ENCODE data around the gene ARHGEF11. TPM values are rescaled to one million over a fixed set of nuclear protein-coding genes. Genes with fewer than 3 reads are reported as not detected.

ARHGEF11 gene
- total RNA-seq, 6 donors from 2014 or later: 39.2 to 170 (median 50.9) TPM

GRCh38 chr1:156987715-156988114 is 57.8 kb downstream of the ARHGEF11 start:
- Histone ChIP-seq H3K27me3 (no peaks in the 10 kb centered on the region), H3K27ac (no peak overlapping the region), H3K4me3 (no peak overlapping the region), H3K4me1 (no peaks in the 10 kb centered on the region), H3K9me3 (no peaks in the 10 kb centered on the region), H3K36me3 (peaks cover 4 to 33% (median 11%) of the 10 kb centered on the region in 4 donors)
- 77 to 83% methylated on average over 6 of the region's 6 CpGs for WGBS, 2 donors
- DNase-seq (no peak), ATAC-seq (ENCODE audit: low FRiP score in 2 of 2) (no peak)
- TF ChIP-seq EP300 (IDR thresholded peaks at IDR 0.05) (no peak), POLR2A (IDR thresholded peaks at IDR 0.05) (no peak), POLR2AphosphoS5 (IDR thresholded peaks at IDR 0.05) (no peak)
- TF ChIP-seq, protein P1, sequence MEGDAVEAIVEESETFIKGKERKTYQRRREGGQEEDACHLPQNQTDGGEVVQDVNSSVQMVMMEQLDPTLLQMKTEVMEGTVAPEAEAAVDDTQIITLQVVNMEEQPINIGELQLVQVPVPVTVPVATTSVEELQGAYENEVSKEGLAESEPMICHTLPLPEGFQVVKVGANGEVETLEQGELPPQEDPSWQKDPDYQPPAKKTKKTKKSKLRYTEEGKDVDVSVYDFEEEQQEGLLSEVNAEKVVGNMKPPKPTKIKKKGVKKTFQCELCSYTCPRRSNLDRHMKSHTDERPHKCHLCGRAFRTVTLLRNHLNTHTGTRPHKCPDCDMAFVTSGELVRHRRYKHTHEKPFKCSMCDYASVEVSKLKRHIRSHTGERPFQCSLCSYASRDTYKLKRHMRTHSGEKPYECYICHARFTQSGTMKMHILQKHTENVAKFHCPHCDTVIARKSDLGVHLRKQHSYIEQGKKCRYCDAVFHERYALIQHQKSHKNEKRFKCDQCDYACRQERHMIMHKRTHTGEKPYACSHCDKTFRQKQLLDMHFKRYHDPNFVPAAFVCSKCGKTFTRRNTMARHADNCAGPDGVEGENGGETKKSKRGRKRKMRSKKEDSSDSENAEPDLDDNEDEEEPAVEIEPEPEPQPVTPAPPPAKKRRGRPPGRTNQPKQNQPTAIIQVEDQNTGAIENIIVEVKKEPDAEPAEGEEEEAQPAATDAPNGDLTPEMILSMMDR (IDR thresholded peaks at IDR 0.05): no peak

DNA sequence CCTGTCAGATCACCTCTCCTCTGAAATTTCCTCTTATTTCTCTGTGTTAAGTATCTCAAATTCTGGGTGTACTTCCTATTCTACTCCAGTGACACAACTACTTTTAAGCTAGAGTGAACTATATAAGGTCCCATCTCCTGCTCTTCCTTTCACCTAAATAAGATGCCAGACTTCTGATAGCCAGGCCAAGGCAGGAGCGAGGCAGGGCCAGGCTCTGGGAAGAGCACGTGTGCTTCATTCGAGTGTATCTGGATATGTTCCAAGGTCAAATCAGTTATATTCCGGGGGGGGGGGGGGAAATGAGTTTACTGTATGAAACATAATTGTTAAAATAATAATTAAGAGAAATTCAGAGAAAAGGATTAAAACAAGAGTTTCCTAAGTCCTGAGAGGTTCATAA is 65.0 kb downstream of the ARHGEF11 start:
- Histone ChIP-seq H3K27me3 (no peaks in the 10 kb centered on the region), H3K27ac (no peak overlapping the region), H3K4me3 (no peak overlapping the region), H3K36me3 (peaks cover 25 to 78% (median 36%) of the 10 kb centered on the region in 4 donors), H3K9me3 (no peaks in the 10 kb centered on the region), H3K4me1 (no peaks in the 10 kb centered on the region)
- no peak for DNase-seq
- WGBS, 2 donors: 42 to 45% methylated on average over 4 of the region's 4 CpGs
- ATAC-seq (ENCODE audit: low FRiP score in 2 of 2): no peak
- TF ChIP-seq POLR2A (IDR thresholded peaks at IDR 0.05): no peak
- no peak for TF ChIP-seq EP300 (IDR thresholded peaks at IDR 0.05)
- TF ChIP-seq POLR2AphosphoS5 (IDR thresholded peaks at IDR 0.05): no peak
- TF ChIP-seq, protein P1 (IDR thresholded peaks at IDR 0.05): no peak

- WGBS, 2 donors: 61 to 70% methylated on average over 2 of the region's 2 CpGs
- Histone ChIP-seq H3K9me3 (no peaks in the 10 kb centered on the region), H3K27ac (no peak overlapping the region), H3K36me3 (peaks cover 20 to 66% (median 28%) of the 10 kb centered on the region in 4 donors), H3K4me3 (no peak overlapping the region), H3K4me1 (no peaks in the 10 kb centered on the region), H3K27me3 (no peaks in the 10 kb centered on the region)
- DNase-seq: no peak
- no peak for ATAC-seq (ENCODE audit: low FRiP score in 2 of 2)
- no peak for TF ChIP-seq POLR2A (IDR thresholded peaks at IDR 0.05)
- TF ChIP-seq POLR2AphosphoS5 (IDR thresholded peaks at IDR 0.05): no peak
- TF ChIP-seq, protein P1 (IDR thresholded peaks at IDR 0.05): no peak
- TF ChIP-seq EP300 (IDR thresholded peaks at IDR 0.05): no peak
These were observed 70.5 kb downstream of the ARHGEF11 start for GRCh38 chr1:156975084-156975483.

GRCh38 chr1:156973417-156973816 is 72.1 kb downstream of the ARHGEF11 start:
- H3K4me1 ChIP-seq: no peaks in the 10 kb centered on the region
- TF ChIP-seq EP300 (IDR thresholded peaks at IDR 0.05) (no peak), POLR2AphosphoS5 (IDR thresholded peaks at IDR 0.05) (no peak), POLR2A (IDR thresholded peaks at IDR 0.05) (no peak)
- TF ChIP-seq, protein P1 (IDR thresholded peaks at IDR 0.05): no peak
- DNase-seq: no peak
- H3K27me3 ChIP-seq: no peaks in the 10 kb centered on the region
- no peaks in the 10 kb centered on the region for H3K9me3 ChIP-seq
- no peak overlapping the region for H3K27ac ChIP-seq
- H3K36me3 ChIP-seq: peaks cover 15 to 69% (median 35%) of the 10 kb centered on the region in 4 donors
- no peak overlapping the region for H3K4me3 ChIP-seq
- 93 to 98% methylated on average over 2 of the region's 2 CpGs for whole genome bisulfite sequencing, 2 donors
- ATAC-seq (ENCODE audit: low FRiP score in 2 of 2): no peak

DNA sequence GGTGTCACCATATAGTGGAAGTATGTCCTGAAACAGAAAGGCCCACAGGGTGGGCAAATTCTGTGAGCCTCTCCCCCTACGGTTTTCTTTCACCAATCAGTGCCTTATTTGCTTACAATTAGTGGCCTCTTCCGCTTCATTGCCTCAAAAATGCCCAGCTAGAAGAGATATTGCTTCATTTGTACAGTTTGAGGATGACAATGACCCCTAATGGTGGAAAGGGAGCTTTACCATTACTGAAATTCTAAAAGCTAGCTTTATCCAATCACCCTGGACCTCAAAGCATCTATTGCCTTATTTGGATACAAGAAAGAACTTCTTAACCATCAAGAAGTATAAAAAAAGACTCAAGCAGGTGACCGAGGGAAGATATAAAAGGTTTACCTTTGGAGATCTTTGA is 75.5 kb downstream of the ARHGEF11 start:
- H3K4me3 ChIP-seq: no peak overlapping the region
- no peaks in the 10 kb centered on the region for H3K9me3 ChIP-seq
- DNase-seq (no peak), ATAC-seq (ENCODE audit: low FRiP score in 2 of 2) (no peak)
- H3K36me3 ChIP-seq: peaks cover 0 to 58% (median 25%) of the 10 kb centered on the region in 4 donors
- WGBS, 2 donors: 89% methylated on average over 3 of the region's 3 CpGs
- H3K27ac ChIP-seq: no peak overlapping the region
- no peaks in the 10 kb centered on the region for H3K27me3 ChIP-seq
- H3K4me1 ChIP-seq: no peaks in the 10 kb centered on the region
- TF ChIP-seq, protein P1 (IDR thresholded peaks at IDR 0.05): no peak
- no peak for TF ChIP-seq EP300 (IDR thresholded peaks at IDR 0.05)
- no peak for TF ChIP-seq POLR2A (IDR thresholded peaks at IDR 0.05)
- TF ChIP-seq POLR2AphosphoS5 (IDR thresholded peaks at IDR 0.05): no peak

Data from upper lobe of left lung (tissue), 6 donors.